Osteoblast (primary cell): Measurements from ENCODE around the gene IQGAP1. TPM values are rescaled to one million over a fixed set of nuclear protein-coding genes. Genes with fewer than 3 reads are reported as not detected.

ENCODE experiments used
- DNase-seq: peaks from one replicate; pipeline ENCODE4 v3.0.0; 2011; ENCODE audit warnings: low spot score, mixed read lengths; ENCODE audit not compliant: insufficient read length; ENCODE audit errors: missing footprints
- H2AFZ ChIP-seq: 2 replicates; pipeline ENCODE4 v1.6.0; 2011; ENCODE audit warnings: mild to moderate bottlenecking, low read length
- H3K27ac ChIP-seq: 2 replicates; pipeline ENCODE4 v1.5.1; 2011; ENCODE audit warnings: mild to moderate bottlenecking, low read depth, low read length, moderate library complexity
- H3K27me3 ChIP-seq: 2 replicates; pipeline ENCODE4 v1.6.0; 2012; ENCODE audit warnings: mild to moderate bottlenecking, control low read depth, inconsistent platforms, low read length, moderate library complexity; ENCODE audit not compliant: insufficient read depth
- H3K36me3 ChIP-seq: 2 replicates; pipeline ENCODE4 v1.5.1; 2011; ENCODE audit warnings: mild to moderate bottlenecking, low read length, control low read depth, moderate library complexity; ENCODE audit not compliant: insufficient read depth
- H3K4me1 ChIP-seq: 2 replicates; pipeline ENCODE4 v1.5.1; 2011; ENCODE audit warnings: mild to moderate bottlenecking, low read length, control low read depth, moderate library complexity; ENCODE audit not compliant: insufficient read depth
- H3K4me2 ChIP-seq: 2 replicates; pipeline ENCODE4 v1.6.0; 2011; ENCODE audit warnings: mild to moderate bottlenecking, low read length; ENCODE audit not compliant: insufficient read depth
- H3K4me3 ChIP-seq: fragments of 200-600 bp; sonication (generic); 3 replicates; pipeline ENCODE4 v1.5.1; 2012; ENCODE audit warnings: mild to moderate bottlenecking, low read length, inconsistent platforms; ENCODE audit not compliant: insufficient read depth
- H3K79me2 ChIP-seq: 2 replicates; pipeline ENCODE4 v1.6.0; 2012; ENCODE audit warnings: mild to moderate bottlenecking, low read length, control low read depth, inconsistent platforms; ENCODE audit not compliant: insufficient read depth
- H3K9me3 ChIP-seq: 2 replicates; pipeline ENCODE4 v1.5.1; 2011; ENCODE audit warnings: low read depth, low read length, control low read depth
- H4K20me1 ChIP-seq: 2 replicates; pipeline ENCODE4 v1.6.0; 2012; ENCODE audit warnings: mild to moderate bottlenecking, low read length, control low read depth; ENCODE audit not compliant: insufficient read depth
- CTCF ChIP-seq: IDR thresholded peaks from 2 replicates; pipeline ENCODE4 v1.5.1; 2011; ENCODE audit warnings: mild to moderate bottlenecking, low read depth, low read length, moderate library complexity; ENCODE audit errors: extremely low read depth
- total RNA-seq: library from RNA; depleted of rRNA; stranded (reverse); fragments of >200 nt; gene quantifications from 2 replicates; pipeline ENCODE4 v1.2.3, GENCODE V29; 2012

The IQGAP1 gene
- total RNA-seq, 1 donor = 259 TPM

- no peak for DNase-seq
- no peak for TF ChIP-seq CTCF
- Histone ChIP-seq H3K9me3 (no peaks in the 10 kb centered on the region), H3K4me2 (no peak overlapping the region), H3K4me1 (peaks cover 8% of the 10 kb centered on the region), H3K36me3 (peaks cover 32% of the 10 kb centered on the region), H2AFZ (no peak overlapping the region), H3K27ac (no peak overlapping the region), H3K27me3 (no peaks in the 10 kb centered on the region), H3K4me3 (no peak overlapping the region), H3K79me2 (peaks cover 96% of the 10 kb centered on the region), H4K20me1 (peaks cover 25% of the 10 kb centered on the region)
These were observed 6.0 kb downstream of the IQGAP1 start for GRCh38 chr15:90394074-90394473.

- H3K36me3 ChIP-seq = peaks cover 32% of the 10 kb centered on the region
- H3K4me2 ChIP-seq = no peak overlapping the region
- H3K27ac ChIP-seq = no peak overlapping the region
- no peak for TF ChIP-seq CTCF
- peaks cover 24% of the 10 kb centered on the region for H4K20me1 ChIP-seq
- H3K27me3 ChIP-seq = no peaks in the 10 kb centered on the region
- DNase-seq = no peak
- no peaks in the 10 kb centered on the region for H3K9me3 ChIP-seq
- peaks cover 1% of the 10 kb centered on the region for H3K4me1 ChIP-seq
- no peak overlapping the region for H3K4me3 ChIP-seq
- no peak overlapping the region for H2AFZ ChIP-seq
- H3K79me2 ChIP-seq = peaks cover 96% of the 10 kb centered on the region
These were observed 6.9 kb downstream of the IQGAP1 start for GRCh38 chr15:90394748-90395442.

DNA sequence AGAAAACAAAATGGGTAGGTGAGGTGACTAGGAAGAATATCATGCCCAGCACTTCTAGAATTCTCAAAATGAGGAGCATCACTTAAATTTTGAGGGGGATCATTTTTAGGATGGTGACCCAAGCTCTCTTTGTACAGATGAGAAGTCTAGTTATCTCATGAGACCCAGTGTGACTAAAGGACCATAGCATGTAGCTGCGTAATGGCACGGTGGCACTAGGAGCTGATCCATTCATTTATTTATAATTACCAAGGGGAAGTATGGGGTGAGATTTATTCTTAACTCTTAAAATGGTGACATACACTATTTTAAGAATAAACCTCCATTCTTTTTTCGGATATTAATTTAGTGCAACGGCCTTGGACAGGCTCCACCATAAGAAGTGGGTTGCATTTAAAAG is 8.3 kb downstream of the IQGAP1 start:
- Histone ChIP-seq H4K20me1 (peaks cover 18% of the 10 kb centered on the region), H3K4me1 (peaks cover 15% of the 10 kb centered on the region), H3K9me3 (no peaks in the 10 kb centered on the region), H3K36me3 (peaks cover 23% of the 10 kb centered on the region), H3K4me2 (no peak overlapping the region), H2AFZ (no peak overlapping the region), H3K27me3 (no peaks in the 10 kb centered on the region), H3K27ac (no peak overlapping the region), H3K4me3 (no peak overlapping the region), H3K79me2 (peaks cover 92% of the 10 kb centered on the region)
- no peak for TF ChIP-seq CTCF
- no peak for DNase-seq

DNA sequence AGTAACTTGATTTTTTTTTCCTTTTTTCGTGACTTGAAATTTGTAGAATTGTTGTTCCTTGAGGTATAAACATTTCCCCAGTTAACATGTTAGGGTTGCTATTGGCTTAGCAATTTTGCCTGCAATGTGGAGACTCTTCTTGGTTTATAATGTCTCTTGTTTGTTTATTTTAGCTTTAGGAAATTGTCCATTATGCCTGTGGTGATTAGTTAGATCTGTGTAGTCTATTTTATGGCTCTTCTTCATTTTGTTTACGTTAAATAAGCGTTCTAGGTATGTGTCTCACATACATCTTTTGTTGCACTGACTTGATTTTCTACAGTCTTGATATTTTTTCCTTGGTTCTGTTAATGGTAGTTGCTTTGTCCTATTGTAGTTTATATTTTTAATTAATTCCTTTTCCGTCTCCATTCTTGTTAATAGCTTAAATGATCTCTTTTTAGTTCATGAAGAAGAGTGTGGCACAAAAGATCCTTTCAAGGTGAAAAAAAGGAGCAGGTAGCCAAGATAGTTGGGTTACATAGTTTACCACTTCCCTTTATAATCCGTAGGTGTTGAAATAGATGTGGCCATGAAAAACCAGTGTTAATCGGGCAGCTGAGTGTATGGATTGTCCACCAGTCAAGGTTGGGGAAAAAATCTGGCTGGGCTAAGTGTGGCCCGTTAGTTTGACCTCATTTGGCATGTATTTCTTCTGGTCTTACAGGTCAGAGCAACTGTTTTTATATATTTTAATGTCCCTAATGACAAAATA is 12.1 kb downstream of the IQGAP1 start:
- Histone ChIP-seq H3K79me2 (peaks cover 86% of the 10 kb centered on the region), H2AFZ (no peak overlapping the region), H4K20me1 (peaks cover 13% of the 10 kb centered on the region), H3K4me3 (peak overlapping the region; percentile 51), H3K4me1 (peaks cover 40% of the 10 kb centered on the region), H3K4me2 (peak overlapping the region; percentile 78), H3K27me3 (no peaks in the 10 kb centered on the region), H3K27ac (peak overlapping the region; percentile 88), H3K9me3 (no peaks in the 10 kb centered on the region), H3K36me3 (peaks cover 5% of the 10 kb centered on the region)
- TF ChIP-seq CTCF = no peak
- no peak for DNase-seq
